NCI-H1694 (cell line): ENCODE measurements around the gene PRELID3B.
"Not testable (repeated sequence)": the region's sequence is repeated elsewhere in the genome, so short reads cannot be mapped to it uniquely, and the experiment has no call there.

Experiments
- DNase-seq: peaks from one replicate; lab custom pipeline; 2025; lab: John Stamatoyannopoulos, UW

PRELID3B gene

GRCh38 chr20:59048681-59049030, 6.1 kb upstream of the PRELID3B start:
- no peak for DNase-seq

GRCh38 chr20:59047938-59048680, 5.5 kb upstream of the PRELID3B start:
- DNase-seq = no peak

- DNase-seq = no peak
Observed at GRCh38 chr20:59046862-59047261, 4.3 kb upstream of the PRELID3B start.

GRCh38 chr20:59044796-59045195, 2.2 kb upstream of the PRELID3B start:
- no peak for DNase-seq

- no peak for DNase-seq
Observed at GRCh38 chr20:59044295-59044694, 1.7 kb upstream of the PRELID3B start.

- no peak for DNase-seq
Observed at GRCh38 chr20:59043698-59044097, 1.1 kb upstream of the PRELID3B start.

GRCh38 chr20:59042796-59043631, 428 bp upstream of the PRELID3B start:
- peak; percentile 52 for DNase-seq

GRCh38 chr20:59041487-59041886, 1.1 kb downstream of the PRELID3B start:
- not testable (repeated sequence) for DNase-seq

GRCh38 chr20:59040667-59041066, 1.9 kb downstream of the PRELID3B start:
- DNase-seq = no peak

GRCh38 chr20:59039233-59039632, 3.4 kb downstream of the PRELID3B start:
- DNase-seq = no peak

- no peak for DNase-seq
Observed at GRCh38 chr20:59037386-59037785, 5.2 kb downstream of the PRELID3B start.

GRCh38 chr20:59035381-59035780, 7.2 kb downstream of the PRELID3B start:
- DNase-seq = no peak

GRCh38 chr20:59033616-59034165, 8.9 kb downstream of the PRELID3B start:
- DNase-seq = no peak

- no peak for DNase-seq
Observed at GRCh38 chr20:59033093-59033492, 9.5 kb downstream of the PRELID3B start.

- peak; percentile 9 for DNase-seq
Observed at GRCh38 chr20:59032713-59033059, 9.9 kb downstream of the PRELID3B start.

- DNase-seq = peak; percentile 86
Observed at GRCh38 chr20:59032023-59032712, 10.4 kb downstream of the PRELID3B start, which contains the start of gene ATP5F1E. TSS of gene ATP5F1E (minus strand) at chr20:59032335. CDS start at chr20:59032251, 84 bp downstream.

- no peak for DNase-seq
Observed at GRCh38 chr20:59031564-59032022, 11.0 kb downstream of the PRELID3B start.

GRCh38 chr20:59030911-59031563, 11.5 kb downstream of the PRELID3B start:
- no peak for DNase-seq

- no peak for DNase-seq
Observed at GRCh38 chr20:59028812-59029211, 13.8 kb downstream of the PRELID3B start.

- no peak for DNase-seq
Observed at GRCh38 chr20:59027741-59028320, 14.8 kb downstream of the PRELID3B start.
